Loucy (cell line): ENCODE results near the gene RERE.

Experiments
- CTCF ChIP-seq: fragments of 200-600 bp; sonication (generic); conservative IDR thresholded peaks from 2 replicates; pipeline ENCODE4 v1.5.1; 2014; ENCODE audit warnings: mild to moderate bottlenecking, antibody characterized with exemption, low read length
- EZH2phosphoT487 ChIP-seq: fragments of 200-600 bp; IDR thresholded peaks from 2 replicates; pipeline ENCODE4 v1.6.1; 2018; ENCODE audit warnings: antibody characterized with exemption, mild to moderate bottlenecking, moderate library complexity, borderline replicate concordance

- TF ChIP-seq CTCF (no peak), EZH2phosphoT487 (no peak)
These were observed 3.4 kb downstream of the RERE start for GRCh38 chr1:8813991-8814390.
